Fibroblast of mammary gland (primary cell): ENCODE results near the gene TEX54.

Source experiments
- DNase-seq: peaks from one replicate; pipeline ENCODE4 v3.0.0-alpha.2; 2010; ENCODE audit warnings: low read depth
- H3K4me3 ChIP-seq: 2 replicates; pipeline ENCODE4 v1.5.1; 2011; ENCODE audit warnings: low read depth, mild to moderate bottlenecking, low read length, moderate library complexity; ENCODE audit not compliant: control insufficient read depth
- CTCF ChIP-seq: conservative IDR thresholded peaks from 2 replicates; pipeline ENCODE4 v1.5.1; 2011; ENCODE audit warnings: low read depth, low read length, inconsistent platforms; ENCODE audit not compliant: control insufficient read depth, insufficient read depth

The TEX54 gene

GRCh38 chr11:62854825-62855570, 22.4 kb upstream of the TEX54 start:
- peak; percentile 16 for DNase-seq
- peak overlapping the region; percentile 71 for H3K4me3 ChIP-seq
- no peak for TF ChIP-seq CTCF

GRCh38 chr11:62854013-62854824, 21.6 kb upstream of the TEX54 start:
- DNase-seq = no peak
- peak overlapping the region; percentile 71 for H3K4me3 ChIP-seq
- no peak for TF ChIP-seq CTCF

- peak overlapping the region; percentile 71 for H3K4me3 ChIP-seq
- no peak for DNase-seq
- no peak for TF ChIP-seq CTCF
Measured at GRCh38 chr11:62853279-62853965, 20.8 kb upstream of the TEX54 start.

GRCh38 chr11:62852523-62853188, 20.0 kb upstream of the TEX54 start:
- DNase-seq = no peak
- H3K4me3 ChIP-seq = peak overlapping the region; percentile 71
- TF ChIP-seq CTCF = no peak

- TF ChIP-seq CTCF = no peak
- H3K4me3 ChIP-seq = no peak overlapping the region
- DNase-seq = no peak
Measured at GRCh38 chr11:62851807-62852522, 19.3 kb upstream of the TEX54 start.
